HG03342 (cell line): ENCODE measurements around the gene ODAD3.
"Not testable (repeated sequence)": the region's sequence is repeated elsewhere in the genome, so short reads cannot be mapped to it uniquely, and the experiment has no call there.

Source experiments
- ATAC-seq: cut with Tn5 transposase; IDR thresholded peaks from one replicate; pipeline ENCODE4 v1.9.1; 2021; ENCODE audit warnings: mild to moderate bottlenecking, moderate library complexity; ENCODE audit not compliant: unreplicated experiment

Gene ODAD3

DNA sequence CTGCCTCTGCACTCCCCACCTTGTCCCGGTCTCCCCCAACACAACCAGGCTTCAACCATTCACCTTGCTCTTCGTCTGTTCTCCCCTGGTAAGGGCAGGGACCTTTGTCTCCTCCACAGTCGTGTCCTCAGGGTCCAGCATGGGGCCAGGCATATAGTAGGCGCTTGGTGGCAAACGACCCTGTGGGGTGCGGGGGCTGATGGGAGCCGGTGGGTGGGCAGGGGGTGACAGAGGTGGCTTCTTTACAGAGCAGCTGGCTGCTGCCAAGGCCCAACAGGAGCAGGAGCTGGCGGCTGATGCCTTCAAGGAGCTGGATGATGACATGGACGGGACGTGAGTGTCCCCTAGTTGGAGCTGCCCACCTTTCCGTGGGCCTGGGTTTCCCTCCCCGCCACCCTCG lies 10.2 kb upstream of the ODAD3 start:
- no peak for ATAC-seq

DNA sequence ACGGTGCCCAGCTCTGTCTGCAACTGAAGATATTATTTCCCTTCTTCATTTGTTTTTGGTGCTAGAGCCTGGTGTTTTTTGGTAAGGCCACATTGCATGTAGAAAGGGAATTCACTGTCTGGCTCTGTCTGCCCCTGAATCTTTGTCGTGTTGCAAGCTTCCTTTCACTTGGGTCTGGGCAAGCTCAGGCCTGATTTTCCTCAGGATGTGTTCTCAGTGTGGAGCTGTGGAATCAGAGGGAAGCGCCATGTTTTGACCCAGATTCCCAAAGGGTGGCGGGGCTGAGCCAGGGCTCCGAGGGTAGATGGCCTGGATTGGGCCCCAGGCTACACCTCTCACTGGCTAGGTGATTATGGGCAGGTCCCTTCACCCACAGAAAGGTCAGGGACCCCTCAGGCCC lies 9.1 kb upstream of the ODAD3 start:
- ATAC-seq, result no peak

DNA sequence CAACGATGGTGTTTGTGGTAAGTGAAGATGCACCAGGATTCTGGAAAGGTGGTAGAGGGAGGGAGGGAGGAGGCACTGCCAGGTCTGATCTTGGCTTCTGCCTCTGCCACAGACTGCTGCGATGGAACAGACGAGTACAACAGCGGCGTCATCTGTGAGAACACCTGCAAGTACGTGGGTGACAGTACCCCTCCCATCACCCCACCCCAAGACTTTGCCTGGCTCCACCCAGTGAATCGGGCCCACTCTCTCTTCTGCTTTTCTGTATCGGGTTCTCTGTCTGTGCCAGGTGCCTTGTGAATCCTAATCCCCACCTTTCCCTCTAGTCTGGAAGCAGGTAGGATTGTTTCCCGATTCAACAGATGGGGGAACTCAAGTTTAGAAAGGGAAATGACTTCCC lies 3.0 kb upstream of the ODAD3 start:
- ATAC-seq, result no peak

DNA sequence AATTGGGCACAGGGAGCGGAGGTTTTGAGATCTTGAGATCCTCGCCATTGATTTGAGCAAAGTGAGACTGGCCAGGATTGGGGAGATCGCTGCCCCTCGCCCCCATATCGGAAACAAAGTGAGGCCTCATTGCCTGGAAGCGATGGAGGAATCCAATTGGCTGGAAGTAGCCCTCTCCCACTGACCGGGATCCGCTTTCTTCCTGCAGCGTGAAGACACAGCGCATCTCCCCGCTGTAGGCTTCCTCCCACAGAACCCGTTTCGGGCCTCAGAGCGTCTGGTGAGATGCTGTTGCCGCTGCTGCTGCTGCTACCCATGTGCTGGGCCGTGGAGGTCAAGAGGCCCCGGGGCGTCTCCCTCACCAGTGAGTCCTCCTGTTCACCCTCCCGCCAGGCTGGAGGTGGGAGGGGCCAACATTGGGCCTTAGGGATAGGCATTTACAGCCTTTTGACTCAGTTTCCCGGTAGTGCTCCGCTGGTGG lies 952 bp upstream of the ODAD3 start:
- ATAC-seq, result no peak

DNA sequence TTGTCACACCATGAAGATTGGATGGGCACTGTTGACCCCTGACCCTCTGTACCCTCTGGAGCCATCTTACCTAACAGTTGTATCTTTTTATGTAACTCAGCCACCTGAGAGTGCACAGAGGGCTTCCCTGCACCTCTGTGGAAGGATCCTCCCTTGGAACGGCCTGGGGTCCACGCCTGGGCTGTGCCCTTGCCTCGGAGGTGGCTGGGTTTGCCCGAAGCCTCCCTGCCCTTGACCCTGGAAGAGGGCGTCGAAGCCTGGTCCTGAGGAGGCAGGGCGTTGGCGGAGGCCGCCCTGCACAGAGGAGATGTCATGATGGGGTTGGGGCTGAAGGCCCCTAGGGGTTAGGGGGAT lies 241 bp downstream of the ODAD3 start:
- ATAC-seq, result peak; percentile 21

DNA sequence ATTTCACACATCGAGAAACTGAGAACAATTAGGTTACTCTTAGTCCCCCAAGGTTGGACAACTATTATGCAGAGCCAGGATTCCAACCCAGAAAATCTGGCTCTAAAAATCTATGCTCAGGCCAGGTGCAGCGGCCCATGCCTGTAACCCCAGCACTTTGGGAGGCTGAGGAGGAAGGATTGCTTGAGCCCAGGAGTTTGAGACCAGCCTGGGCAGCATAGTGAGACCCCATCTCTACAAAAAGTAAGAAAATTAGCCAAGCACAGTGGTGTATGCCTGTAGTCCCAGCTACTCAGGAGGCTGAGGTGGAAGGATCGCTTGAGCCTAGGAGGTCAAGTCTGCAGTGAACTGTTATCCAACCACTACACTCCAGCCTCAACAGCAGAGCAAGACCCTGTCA lies 1.4 kb downstream of the ODAD3 start:
- ATAC-seq, result not testable (repeated sequence)

DNA sequence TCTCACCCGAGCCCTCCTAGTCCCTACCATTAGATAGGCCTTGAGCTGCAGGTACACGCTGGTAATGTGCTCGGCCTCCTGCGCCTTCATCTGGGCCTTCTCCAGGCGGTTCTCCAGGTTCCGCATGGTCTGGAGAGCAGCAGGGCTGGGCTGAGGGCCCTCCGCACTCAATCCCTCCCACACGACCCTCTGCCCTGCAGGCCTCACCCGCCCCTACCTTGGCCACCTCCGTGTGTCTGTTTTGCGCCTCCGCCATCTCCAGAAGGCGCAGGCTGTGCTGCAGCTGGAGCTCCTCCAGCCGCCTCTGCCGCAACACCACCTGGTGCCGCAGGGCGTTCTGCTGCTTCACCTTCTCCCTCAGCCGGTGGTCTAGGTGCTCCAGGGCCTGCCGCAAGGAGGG lies 8.3 kb downstream of the ODAD3 start:
- ATAC-seq, result no peak

DNA sequence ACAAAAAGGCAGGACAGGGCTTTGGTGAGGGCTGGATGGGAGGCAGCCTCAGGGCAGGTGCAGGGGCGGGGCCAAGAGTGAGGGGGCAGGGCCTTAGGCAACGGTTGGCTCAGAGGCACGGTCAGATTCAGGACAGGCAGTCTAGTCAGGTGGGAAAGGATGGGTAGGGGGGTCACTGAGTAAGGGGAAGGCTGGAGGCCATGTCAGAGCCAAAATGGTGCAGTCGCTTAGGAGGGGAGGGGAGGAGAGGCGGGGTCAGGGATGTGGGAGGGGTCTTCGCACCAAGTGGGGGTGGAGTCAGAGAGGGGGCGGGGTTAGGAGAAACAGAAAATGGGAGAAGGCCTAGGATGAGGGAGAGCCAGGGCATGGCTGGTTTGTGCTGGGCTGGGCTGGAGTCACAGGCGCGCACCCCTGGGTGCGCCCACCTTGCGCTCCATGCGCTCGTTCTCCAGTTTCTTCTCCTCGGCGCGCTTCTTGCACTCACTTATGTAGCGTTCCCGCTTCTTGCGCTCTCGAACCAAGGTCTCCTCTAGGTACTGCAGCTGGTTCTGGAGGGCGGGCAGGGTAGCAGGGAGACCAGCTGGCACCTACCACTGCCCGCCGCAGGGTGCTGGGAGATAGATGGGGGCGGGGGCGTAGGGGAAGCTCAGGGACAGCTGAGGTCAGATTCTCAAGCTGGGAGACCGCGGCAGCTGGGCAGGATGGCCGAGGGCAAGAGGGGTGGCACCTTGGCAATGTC lies 9.0 kb downstream of the ODAD3 start:
- no peak for ATAC-seq

DNA sequence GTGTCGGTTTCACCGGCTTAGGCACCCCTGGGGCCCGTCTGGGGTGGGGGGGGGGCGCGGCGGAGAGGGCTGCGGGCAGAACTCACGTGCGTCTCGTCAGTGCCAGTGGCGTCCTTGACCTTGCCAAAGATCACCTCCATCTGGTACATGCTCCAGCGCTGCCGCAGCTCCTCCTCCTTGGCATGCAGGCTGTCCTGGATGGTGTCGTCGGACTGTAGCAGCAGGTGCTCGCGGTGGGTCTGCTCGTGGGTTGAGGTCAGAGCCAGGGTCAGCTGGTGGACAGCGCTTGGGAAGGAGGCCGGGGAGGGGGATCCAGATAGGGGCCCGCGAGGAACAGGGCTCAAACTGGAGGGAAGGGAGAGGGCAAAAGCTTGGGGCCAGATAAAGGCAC lies 11.1 kb downstream of the ODAD3 start:
- no peak for ATAC-seq

DNA sequence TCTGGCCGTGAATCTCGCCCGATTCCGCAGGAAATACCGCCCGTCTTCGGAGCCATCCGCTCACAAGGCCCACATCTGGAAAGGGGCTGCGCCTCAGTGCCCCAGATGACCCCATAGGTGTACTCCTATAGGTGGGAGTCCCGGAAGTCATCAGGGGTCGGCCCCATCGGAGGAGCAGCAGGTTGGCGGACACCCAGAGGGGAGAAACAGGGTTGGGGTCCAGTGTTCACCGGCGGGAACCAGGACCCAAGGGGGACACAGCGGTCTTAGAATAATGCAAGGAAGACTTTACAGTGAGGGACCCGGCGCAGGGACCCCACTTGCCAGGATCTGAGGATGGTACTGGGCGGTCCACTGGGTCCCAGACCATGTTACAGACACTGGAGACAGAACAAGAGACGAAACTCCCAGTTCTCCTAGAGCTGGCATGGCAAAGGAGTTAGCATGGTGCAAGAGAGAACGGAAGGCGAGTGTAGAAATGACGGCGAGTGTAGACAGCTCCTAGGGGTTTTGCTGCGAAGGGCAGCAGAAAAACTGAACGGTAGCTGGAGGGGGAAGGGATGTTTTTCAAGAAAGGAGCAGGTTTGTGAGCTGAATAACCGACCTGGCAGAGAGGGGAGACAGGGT lies 11.6 kb downstream of the ODAD3 start:
- no peak for ATAC-seq

DNA sequence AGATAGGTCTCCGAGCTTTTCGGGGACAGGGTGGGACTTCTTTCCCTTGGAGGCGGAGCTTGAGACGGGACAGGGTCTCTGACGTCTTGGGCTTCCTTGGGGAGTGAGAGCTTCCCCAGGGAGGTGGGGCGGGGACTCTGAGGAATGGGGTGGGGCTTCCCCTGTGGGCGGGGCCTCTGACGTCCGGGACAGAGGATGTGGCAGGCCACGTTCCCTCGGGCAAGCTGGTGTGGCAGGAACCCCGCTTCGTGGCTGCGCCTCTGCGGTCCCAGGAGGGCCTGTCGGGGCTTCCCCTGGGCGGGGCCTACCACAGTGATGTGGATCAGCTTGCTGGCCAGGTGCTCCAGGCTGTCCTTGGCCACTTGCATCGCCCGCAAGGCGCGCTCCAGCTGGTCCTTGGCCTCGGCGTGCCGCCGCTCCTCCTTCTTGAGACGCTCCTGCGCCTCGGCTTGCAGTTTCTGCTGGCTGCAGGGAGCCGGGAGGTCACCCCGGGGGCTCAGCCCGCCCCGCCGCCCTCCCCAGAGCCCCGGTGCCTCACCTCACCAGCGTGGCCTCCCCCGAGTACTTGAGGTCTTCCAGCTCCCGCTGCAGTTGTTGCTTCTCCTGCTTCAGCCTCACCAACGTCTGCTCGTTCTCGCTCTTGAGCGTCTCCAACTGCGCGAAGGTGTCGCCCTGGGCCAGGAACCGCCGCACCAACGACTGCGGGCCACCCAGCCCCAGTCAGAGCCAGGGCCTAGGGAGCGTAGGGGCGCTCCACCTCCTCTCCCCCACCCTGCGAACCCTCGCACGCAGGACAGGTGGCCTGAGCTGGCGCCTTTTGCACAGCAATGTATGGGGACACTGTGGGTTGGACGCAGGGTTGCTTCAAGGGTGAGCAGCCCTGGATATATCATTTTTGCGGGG lies 12.5 kb downstream of the ODAD3 start:
- peak; percentile 50 for ATAC-seq

DNA sequence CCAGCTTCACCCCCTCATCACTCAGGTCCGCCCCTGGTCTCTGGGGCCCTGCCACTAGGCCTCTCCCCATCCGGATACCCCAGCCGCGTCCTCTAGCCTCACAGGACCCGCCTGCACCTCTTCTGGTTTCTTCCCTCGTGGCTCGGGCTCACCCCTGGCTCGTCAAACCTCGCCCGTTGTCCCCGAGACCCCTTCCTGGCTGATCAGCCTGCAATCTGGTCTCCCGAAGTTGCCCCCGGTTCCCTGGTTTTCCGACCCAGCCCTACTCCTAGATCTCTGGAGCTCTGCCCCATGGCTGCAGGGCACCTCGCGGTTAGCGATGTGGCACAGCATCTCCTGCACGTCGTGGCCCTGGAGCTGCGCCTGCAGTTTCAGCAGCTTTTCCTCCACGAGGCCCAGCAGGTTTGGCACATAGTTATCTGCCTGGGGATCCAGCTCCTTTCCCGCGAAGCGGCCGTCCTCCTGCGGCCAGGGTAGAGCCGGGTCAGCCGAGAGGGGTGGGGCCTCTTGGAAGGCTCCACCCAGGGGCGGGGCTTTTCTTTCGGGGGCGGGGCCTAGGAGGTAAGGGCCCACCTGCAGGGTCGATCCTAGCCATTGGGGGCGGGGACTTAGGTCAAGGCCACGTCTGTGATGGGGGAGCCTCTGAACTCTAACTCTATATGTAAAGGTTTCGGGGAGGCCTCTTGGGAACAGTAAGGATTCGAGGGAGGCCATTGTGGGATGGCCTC lies 13.4 kb downstream of the ODAD3 start:
- ATAC-seq, result peak; percentile 46

DNA sequence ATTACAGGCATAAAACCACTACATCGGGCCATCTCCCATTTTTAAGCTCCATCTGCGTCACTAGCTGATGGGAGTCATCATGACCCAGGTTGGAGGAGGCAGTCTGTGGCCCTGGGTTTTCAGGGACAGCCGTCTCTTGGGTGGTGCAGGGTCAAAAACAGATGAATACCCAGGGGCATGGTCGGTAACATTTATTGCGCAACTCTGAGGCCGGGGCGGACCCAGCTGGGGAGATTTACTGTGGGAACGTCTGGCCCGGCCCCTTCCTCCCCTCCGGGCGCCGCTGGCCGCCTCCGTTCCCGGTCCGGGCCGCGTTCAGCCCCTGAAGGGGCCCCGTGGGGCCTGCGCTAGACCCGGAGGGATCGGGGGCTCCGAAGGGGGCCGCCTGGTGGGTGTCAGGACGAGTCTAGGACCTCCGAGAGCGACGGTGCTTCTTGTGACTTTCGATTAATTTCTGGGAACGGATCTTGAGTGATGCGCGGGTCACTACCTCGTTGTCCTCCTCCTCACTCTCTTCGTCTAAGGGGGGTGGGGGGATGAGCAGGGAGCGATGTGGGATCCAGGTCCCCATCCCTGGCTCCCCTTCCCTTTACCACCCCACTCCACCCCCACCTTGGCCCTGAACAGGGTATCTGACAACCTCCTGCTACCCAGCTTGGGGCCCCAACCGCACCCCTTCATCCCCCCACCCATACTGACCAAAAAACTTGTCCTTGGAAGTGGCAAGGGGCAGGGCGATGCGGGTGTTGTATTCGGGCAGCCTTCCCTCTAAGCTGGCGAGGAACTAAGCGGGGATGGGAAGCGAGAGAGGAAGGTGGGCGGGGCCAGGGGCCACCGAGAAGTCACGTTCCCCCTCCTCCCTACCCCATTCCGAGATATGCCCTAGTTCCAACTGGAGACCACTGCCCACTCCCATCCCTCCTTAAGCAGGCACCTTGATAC lies 14.2 kb downstream of the ODAD3 start:
- ATAC-seq, result no peak

DNA sequence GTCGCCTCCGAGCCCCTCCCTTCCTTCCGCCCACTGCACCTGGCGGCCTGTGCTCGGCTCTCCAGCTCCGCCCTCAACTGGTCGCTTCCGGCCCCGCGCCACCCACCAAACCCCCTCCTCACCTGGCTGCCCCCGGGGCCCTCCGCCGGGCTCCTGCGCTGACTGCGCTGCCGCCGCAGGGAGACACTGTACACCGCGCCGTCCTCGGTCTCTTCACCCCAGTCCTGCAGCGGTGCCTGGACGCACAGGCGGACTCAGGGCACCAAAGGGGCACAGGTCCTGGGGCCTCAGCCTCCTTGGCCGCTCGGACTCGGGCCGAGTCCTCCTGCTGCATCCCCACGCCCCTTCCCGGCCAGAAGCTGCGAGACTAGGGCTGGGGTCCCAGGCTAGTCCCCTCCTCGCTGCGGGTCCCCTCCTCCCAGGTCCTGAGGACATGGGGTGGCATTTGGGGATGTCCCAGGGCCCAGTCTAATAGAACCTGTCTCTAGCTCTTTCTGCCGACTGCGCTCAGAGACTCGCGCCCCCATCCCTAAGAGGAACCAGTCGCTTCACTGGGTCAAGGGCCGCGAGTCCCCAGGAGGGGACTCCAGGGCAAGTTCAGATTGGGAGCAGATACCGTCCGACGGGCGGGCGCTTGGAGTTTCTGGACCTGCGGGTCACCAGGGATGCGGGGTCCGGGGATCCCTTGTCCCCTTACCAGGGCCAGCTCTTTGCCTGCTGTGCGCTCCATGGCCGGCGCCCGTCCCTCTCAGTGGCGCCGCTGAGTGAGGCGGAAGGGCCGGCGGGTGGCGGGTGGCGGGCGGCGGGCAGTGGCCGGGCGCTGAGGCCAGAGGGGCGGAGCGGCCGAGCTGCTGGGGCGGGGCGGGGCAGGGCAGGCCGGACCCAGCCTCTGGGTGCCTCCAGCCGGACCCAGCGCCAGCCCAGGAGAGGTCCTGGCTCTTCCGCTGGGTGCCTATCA lies 16.1 kb downstream of the ODAD3 start, which contains the start of gene RGL3:
Gene RGL3, minus strand, starts transcription at position 766 of the 958 bp plus-strand sequence. Its CDS starts 36 bp downstream, at position 730.
- no peak for ATAC-seq

DNA sequence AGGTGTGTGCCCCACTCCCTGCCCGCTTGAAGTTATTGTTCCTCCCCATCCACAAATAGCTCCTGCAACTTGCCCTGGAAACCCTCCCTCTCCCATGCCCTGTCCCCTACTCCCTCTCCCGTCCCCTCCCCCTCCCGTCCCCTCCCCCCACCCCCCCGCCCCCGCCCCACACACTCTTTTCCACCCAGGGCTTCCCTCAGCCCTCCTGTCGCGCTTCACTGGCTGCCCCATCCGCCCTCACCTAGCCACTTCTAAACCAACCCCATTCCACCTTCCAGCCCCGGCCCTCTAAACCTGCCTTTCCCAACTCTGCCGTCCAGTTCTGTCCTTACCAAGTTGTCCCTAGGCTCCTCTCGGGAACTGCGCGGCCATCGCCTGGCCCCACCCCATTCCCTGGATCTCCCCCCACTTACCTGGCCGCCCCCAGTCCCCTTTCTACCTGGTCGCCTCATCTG lies 16.8 kb downstream of the ODAD3 start:
- no peak for ATAC-seq

DNA sequence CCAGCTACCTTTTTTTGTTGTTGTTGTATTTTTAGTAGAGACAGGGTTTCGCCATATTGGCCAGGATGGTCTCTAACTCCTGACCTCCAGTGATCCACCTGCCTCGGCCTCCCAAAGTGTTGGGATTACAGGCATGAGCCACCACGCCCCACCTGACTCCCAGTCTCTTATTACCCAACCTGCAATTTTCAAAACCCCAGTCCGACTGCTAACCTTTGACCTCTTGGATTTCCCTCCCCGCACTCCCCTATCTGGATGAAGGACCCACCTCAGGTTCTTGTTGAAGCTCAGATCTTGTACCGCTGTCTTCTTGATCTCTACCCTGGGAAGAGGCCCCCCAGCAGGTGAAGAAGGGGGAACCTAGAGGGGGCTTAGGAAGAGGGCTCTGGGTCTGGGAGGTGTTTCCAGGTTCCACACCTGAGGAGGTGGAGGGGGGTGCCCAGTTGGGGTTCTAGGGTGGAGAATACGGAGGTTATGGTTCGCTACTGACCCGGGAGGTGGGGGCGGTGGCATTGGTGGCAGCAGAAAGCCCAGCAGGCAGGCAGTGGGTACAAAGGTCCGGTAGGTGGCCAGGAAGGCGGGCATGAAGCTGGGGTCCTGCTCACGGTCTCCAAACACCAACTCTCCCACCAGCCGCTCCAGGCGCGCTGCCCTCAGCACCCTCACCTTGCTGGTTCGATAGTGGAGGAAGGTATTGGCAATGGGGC lies 18.4 kb downstream of the ODAD3 start:
- ATAC-seq, result no peak

DNA sequence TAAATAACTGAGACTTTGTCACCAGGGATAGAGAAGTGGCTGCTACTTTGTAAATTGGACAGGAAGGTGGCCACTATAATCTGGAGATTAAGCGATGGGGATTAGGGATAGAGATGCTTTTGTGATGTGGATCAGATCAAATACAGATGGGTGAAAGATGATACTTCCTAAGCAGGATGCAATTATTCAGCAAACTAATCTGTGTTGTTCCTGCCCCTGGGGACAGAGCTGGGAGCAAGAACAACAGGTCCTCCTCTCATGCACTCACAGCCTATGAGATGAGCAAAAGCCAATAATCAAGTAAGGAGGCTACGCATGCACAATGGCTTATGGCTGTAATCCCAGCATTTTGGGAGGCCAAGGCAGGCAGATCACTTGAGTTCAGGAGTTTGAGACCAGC lies 20.4 kb downstream of the ODAD3 start:
- ATAC-seq, result no peak

DNA sequence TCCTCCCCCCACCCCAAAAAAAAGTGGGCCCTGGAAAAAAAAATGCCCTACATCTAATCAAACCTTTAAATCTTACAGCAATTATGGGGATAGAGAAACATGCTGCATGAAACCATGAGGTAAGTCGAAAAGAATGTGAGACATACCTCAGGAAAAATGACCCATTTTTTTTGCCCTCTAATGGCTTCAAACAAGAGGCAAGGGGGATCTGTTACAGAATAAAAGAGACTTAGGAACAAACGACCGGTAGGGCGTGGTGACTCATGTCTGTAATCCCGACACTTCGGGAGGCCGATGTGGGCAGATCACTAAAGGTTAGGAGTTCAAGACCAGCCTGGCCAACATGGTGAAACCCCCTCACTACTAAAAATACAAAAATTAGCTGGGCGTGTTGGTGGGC lies 24.2 kb downstream of the ODAD3 start:
- no peak for ATAC-seq
